ENCODE data around the gene SH3GLB1.
"Not testable (repeated sequence)": the region's sequence is repeated elsewhere in the genome, so short reads cannot be mapped to it uniquely, and the experiment has no call there.

The SH3GLB1 gene

DNA sequence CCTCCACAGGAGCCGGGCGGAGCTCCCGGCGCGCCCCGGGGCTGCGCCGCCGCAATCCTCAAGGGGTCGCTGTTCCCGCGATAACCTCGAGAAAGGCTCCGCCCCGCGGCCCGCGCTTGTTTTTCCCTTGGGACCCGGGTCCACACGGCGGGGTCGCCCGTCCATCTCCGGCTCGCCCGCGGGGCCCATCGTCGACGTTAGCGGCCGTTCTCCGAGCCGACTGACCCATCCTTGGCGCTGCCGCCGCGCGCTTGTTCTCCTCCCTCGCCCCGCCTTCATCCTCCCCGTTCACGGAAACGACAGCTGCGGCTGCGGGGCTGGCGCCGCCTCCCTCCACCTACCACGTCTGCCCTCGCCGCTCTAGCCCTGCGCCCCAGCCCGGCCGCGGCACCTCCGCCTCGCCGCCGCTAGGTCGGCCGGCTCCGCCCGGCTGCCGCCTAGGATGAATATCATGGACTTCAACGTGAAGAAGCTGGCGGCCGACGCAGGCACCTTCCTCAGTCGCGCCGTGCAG is at the start of gene SH3GLB1:
Gene SH3GLB1, plus strand, starts transcription at position 119 of the 514 bp plus-strand sequence. Its CDS starts 324 bp downstream, at position 443.
- peak; percentile 55 for DNase-seq (ENCODE audit: low read depth, low spot score)

DNA sequence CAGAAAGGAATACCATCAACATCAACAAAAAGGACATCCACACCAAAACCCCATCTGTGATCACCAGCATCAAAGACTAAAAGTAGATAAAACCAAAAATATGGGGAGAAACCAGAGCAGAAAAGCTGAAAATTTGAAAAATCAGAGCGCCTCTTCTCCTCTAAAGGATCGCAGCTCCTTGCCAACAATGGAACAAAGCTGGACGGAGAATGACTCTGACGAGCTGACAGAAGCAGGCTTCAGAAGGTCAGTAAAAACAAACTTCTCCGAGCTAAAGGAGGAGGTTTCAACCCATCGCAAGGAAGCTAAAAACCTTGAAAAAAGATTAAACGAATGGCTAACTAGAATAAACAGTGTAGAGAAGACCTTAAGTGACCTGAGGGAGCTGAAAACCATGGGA is 46.0 kb upstream of the SH3GLB1 start:
- DNase-seq (ENCODE audit: low read depth, low spot score) = not testable (repeated sequence)

DNA sequence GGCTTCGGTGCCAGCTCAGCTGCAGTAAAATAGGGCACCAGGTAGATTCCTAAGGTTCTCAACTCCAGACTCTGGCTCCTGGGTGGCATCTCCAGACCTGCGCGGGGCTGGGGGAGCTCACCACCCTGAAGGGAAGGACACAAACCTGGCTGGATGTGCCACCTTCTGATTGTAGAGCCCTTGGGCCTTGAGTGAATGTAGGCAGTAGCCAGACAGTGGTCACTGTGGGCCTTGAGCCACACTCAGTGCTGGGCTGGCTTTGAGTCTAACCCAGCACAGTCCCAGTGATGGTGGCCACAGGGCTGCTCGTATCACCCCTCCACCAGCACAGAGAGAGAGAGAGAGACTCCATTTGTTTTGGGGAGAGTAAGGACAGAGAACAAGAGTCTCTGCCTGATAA is 38.0 kb upstream of the SH3GLB1 start:
- no peak for DNase-seq (ENCODE audit: low read depth, low spot score)

DNA sequence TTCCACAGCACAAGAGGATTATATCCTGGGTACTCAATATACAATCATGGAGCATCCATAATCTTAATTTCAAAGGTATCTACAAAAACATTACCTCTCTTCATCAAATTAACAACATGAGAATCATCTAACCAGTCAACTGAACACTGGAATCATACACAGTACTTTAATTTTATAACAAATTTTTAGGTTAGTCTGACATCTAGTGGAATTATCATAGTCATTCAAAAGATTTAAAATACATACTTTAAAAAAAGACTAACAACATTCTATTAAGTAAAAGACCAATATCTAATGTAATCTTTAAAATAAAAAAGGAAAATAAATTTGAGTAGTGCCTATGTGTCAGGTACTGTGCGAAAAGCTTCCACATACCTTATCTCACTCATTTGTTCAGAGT is 16.8 kb upstream of the SH3GLB1 start:
- DNase-seq (ENCODE audit: low read depth, low spot score) = no peak

DNA sequence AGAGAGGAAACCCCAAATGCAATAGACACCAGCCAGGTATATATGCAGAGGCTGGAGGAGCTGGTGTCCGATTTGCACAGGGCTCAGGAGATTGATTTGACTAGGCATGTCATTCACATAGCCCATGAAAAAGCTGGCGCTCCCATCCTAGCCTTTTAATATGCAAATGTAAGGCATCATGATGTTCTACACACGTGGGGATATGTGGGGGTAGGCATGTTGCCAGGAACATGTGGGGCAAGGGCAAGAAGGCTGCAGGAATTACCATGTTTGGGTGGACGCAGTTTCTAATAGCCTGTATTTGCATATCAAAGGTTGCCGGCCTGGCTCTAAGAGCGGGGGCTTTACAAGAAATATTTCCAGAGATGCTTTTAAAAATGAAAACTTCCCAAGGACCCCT is 11.7 kb upstream of the SH3GLB1 start:
- DNase-seq (ENCODE audit: low read depth, low spot score) = no peak

DNA sequence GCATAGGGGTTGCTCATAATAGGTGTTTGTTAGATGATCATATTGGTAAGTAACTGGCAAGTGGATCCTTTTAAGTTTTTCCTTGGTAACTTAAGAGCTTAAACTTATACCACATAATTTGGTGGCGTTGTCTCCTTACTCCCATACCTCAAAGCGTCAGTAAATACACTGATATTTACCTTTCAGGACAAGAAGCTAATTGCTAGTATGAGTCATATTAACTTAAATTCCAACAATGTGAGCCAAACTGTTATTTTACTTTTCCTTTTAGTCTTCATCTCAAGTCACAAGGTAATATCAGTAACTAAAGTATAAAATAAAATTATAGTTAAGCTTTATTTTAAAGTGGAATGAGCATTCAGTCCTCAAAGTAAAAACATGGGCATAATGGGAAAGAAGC is 9.0 kb upstream of the SH3GLB1 start:
- DNase-seq (ENCODE audit: low read depth, low spot score) = no peak

DNA sequence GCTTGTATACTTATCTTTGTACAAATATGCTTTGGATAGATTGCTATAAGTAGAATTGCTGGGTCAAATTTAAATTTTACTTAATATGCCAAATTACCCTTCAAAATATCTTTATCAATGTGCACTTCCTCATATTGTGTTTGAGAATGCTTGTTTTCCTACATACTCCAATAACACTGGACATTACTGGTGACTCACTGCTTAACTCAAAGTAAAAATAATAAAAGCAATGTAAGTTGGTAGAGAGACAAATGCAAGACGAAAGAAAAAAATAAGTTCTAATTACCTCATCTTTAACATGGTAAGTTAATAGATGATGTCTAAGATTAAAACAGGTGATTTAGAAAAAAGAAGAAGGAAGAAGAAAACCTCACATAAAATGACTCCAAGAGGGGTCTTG is 7.9 kb upstream of the SH3GLB1 start:
- no peak for DNase-seq (ENCODE audit: low read depth, low spot score)

DNA sequence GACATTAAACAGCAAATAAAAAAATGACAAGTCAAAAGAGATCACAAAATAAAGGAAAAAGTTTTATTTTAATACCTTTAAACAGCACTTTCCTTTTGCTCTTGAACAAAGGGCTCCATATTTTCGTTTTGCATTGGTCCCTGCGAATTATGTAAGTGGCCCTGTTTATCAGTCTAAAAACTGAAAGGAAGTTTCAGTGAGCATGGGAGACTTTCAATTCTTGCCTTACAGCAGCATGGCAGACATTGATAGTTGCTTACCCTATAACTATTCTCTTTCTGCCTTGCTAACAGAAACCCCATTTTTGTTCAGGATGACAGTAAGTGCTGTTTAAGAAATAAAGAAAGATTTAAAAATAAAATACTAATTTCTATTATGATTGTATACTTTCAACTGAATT is 5.2 kb upstream of the SH3GLB1 start:
- DNase-seq (ENCODE audit: low read depth, low spot score) = no peak

DNA sequence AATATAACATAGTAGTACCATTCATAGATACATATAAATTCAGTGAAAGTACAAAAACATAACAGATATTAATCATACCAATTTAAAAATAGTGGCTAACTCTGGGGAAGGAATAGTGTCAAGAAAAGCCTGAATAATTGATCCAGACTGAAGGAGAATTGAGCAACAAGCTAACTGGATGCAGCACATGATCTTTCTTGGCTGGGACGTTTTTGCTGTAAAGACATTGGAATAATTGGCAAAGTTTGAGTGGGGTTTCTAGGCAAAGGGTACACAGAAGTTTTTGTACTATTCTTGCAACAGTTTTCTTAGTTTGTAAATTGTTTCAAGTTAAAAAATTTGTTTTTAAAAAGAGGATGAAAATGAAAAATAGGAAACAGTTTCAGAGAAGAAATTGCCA is 2.6 kb upstream of the SH3GLB1 start:
- no peak for DNase-seq (ENCODE audit: low read depth, low spot score)

DNA sequence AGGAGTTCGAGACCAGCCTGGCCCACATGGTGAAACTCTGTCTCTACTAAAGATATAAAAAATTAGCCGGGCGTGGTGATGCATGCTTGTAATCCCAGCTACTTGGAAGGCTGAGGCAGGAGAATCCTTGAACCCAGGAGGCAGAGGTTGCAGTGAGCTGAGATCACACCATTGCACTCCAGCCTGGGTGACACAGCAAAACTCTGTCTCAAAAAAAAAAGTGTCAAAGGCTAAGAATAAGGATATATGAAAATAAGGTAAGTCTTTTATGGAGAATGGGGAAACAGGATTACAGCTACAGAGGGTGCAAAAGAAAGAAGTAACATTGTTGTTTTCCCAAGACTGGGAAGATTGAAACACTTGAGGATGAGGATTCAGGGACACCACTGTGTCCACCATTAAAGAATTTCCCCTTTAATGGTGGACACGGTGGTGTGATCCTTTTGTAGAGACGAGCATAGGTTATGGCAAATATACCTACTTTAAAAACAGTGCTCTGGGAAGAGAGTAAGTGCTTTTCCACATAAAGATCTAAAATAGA is 1.4 kb upstream of the SH3GLB1 start:
- DNase-seq (ENCODE audit: low read depth, low spot score) = not testable (repeated sequence)

DNA sequence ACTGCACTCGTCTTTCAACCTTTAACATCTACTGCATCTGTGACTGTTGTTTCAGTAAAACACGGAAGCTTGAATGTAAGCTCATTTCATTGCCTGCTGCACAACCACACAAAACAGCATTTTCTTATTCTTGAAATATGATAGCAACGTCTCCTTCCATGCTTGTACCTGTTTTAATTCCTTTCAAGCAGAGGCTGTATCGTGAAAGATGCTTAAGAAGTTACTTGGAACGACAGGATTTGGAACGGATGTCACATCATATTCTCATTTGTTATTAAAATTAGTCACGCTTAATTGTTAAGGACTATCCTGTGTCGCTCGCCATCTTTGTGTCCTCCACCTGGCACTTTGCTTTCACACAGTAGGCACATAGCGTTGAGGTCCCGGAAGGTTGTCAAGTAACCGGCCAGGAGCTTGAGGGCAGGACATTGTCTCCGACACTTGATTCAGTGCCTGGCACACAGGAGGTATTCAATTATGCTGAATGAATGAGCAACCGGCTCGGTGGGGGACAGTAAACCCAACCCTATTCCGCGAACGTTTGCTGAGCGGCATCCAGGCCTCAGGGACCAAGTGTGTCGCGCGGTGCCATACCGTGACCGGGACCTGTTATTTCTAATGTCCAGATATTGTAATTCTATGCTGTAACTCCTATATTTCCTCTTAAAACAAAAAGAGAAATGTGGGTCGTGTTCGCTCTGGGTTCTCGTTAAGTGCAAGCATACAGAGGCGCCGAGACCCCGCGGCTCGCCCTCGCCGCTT is 499 bp upstream of the SH3GLB1 start:
- no peak for DNase-seq (ENCODE audit: low read depth, low spot score)

DNA sequence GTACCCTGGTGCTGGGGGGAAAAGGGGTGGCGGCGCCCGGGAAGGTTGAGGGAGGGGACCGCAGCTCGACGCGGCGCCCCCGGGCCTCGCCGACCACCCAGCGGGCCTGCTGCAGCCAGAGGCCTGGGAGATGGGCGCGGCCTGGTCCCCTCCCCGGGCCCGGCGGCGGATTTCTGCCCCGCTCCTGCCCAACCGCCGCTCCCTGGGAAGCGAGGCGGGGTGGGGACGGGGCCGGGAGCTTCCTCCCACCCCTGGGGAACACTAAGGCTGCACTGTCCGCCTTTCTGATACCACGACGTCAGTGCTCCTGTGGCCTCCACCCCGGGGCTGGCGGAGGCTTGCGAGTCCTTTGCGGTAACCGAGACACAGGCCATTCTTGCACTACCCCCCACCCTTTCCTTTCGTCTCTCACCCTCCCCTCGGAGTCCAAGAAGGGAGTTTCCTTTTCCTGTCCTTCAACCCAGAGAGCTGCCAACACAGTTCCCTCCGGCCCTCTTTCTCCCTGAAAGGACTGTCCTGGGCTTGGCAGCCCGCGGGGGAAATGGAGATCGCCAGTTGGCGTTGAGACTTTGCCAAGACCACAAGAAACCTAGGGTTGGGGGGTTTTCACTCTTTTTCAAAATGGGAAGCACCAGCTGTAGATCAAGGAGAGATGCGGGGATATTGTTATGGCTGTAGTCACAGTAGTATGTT is 742 bp downstream of the SH3GLB1 start:
- no peak for DNase-seq (ENCODE audit: low read depth, low spot score)

DNA sequence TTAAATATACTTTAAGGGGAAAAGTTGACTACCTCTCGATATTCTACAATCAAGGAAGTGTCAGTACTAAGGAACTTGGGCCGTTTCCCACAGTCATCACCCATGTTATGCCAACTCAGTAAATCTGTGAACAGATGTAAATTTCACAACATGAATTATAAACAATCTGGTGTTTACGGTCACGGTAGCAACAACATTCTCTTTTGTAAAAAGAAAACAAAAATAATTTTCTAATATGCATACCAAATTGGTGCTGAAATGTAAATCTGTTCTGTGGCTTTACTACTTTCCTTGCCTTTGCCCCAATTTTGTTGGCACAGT is 1.2 kb downstream of the SH3GLB1 start:
- DNase-seq (ENCODE audit: low read depth, low spot score) = no peak

DNA sequence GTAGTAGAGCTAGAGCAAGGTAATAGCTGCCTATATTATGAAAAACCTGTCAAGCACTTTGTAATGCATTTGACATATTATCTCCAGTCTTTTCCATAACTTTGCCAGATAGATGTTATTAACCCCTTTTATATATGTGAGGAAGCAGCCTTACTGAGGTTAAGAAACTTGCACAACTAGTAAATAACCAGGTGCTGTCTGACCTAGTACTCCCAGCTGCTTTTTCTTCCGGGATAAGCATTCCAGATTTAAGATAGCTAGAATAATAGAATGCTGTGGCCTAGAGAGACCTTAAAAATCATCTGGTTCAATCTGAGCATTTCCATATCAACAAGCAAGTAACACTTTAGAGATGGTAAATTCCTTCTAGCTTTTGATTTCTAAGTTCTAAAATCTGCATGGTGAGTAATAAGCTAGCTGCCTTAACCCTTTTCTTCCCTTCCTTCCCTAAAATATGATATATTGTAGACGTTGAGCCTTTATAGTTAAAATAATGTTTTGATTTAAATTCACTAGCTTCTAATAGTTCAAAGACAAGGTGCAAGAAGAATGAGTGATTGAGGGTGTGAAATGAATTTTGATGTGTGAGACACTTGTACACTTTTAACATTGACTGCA is 1.8 kb downstream of the SH3GLB1 start:
- DNase-seq (ENCODE audit: low read depth, low spot score) = no peak

DNA sequence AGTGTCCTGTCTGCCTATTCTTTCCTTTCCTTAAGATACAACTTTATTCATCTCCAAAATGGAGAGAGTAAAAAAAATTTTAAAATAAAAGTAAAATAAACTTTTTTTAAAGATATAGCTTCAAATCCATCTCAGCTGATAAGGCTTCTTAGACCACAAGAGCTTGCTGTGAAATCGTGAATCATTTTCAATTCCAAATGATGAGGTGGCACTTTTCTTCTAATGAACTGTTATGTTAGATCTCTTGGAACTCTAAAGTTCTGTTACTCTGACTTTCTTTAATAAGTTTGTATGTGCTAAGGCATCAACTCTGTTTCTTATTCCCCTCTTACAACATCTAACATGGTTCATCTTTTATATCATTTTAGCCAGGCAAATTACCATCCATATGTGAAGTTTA is 4.5 kb downstream of the SH3GLB1 start:
- DNase-seq (ENCODE audit: low read depth, low spot score) = no peak

DNA sequence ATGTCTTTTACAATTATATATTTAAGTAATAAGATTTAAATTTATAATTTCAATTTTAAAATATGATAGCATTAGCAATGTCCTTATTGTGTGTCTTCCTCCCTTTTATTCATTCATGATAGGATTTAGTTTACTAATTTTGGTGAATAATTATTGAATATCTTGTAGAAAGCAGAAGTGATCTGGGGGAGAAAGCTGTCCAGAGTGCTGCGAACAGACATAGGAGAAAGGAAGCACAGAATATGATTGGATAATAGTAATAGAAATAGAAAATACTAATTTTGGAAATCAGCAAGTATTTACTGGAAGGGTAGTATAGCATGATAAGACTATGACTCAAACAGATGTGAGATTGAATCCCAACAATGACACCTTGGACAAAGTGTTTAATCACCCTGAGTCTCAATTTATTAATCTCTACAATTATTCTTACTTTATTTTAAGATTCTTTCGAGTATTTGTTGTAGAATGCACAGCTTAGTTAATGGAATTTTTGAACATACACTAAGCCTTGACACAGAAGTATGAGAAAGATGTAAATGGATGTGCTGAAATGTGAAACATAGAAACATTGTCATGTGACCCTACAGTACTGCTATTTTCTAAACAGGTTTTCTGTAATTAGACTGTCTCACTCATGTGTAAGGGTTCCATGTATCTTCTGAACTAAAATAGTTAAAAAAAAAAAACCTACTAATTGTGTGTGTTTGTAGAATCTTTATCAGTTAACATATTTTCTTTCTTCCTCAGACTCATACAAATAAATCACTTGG is 7.9 kb downstream of the SH3GLB1 start:
- no peak for DNase-seq (ENCODE audit: low read depth, low spot score)

DNA sequence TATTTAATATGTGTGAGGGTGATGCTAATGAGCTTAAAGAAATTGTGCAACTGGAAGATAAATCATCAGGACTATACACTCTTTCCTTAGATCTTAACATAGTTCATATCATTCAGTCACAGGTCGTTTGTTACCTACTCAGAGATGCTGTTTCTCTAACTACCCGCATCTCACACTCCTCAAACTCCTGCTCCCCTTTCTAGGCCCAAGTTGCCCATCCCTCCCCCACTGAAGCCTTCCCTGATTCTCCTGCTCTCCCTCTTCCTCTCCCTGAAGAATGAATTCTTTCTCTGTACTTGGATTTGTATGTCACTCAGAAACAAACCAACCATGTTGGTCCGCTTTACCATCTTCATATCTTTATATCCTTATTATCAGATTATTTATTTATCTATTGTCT is 9.1 kb downstream of the SH3GLB1 start:
- DNase-seq (ENCODE audit: low read depth, low spot score) = no peak

DNA sequence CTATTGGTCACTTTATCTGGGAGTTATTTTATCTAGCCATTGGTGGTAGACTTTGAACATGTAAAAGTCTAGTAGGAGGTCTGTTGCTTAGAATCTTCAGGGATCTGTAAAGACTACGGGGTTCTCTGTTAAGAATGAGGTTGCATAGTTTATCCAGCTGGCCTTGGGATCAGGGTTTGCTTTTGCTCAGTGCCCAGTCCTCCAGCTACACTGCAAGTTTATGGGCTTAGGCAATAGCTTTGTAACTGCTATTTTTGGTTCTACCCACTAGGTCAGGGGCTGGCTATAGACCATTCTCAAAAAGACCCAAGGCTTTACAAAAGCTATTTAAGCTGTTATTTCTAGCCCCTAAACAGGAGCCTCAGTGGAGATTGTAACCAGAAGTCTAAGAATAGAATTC is 9.8 kb downstream of the SH3GLB1 start:
- DNase-seq (ENCODE audit: low read depth, low spot score) = no peak

DNA sequence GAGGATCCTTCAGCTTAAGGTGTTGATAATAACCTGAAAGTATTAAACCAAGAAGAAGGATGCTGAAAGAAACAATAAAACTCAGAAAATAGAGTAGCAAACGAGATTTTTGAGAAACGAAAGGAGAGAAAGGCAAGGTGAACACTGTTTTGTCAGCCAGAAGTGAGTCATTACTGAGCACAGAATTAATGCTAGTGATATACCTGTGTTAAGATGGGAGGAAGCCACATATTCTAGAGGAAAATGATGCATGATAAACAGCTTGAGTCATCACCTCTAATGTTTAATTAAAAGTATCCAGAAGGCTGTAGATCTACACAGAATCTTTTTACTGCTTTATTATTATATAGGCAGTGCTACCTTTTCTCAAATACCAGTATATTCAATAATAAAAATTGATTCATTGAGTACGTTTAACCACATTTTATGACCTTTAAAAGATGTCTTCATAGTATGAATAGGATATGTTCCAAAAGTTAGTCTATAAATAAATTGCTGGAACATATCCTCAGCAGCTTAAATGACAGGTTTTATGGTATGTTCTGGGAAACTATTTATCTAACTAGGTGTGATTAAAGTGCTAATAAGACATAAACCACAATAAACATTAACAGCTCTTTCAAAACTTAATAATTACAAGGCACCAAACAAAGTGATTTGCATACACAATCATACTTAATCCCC is 10.3 kb downstream of the SH3GLB1 start:
- no peak for DNase-seq (ENCODE audit: low read depth, low spot score)

DNA sequence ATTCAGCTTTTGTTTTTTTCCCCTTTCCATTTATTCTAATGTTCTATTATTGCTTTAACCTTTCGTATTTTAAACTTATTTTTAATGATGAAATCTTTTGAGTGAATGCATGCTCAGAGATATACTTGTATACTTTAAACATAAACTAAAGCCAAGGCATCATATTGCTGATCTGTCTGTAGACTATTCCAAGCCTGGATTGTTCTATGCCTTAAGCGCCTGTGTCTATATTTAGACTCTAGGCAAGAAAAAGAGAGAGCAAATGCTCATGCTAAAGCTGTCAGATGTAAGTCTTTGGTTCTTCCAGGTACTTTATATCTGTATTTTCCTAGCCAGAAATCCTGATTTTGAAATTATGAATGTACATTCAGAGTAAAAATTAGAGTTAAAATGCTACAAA is 14.4 kb downstream of the SH3GLB1 start:
- no peak for DNase-seq (ENCODE audit: low read depth, low spot score)

DNA sequence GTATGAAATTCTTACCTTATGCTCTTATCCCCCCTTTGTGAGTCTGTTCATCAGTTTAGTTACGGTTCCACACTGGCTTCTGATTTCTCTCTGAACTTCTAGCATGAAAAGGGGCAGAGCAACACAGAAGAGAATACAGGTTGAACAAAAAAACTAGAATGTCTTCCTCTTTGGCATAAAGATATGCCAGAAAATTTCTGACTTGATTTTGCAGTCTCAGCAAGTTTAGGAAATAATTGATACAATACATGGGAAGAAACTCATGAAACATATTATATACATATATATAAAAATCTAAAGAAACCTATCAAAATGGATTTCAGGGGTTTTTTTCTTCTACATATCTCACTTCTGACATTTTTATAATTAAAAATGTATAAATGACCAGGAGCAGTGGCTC is 27.0 kb downstream of the SH3GLB1 start:
- DNase-seq (ENCODE audit: low read depth, low spot score) = no peak

Data from brain pericyte (primary cell).